OCI-LY3 (cell line): ENCODE results near the gene CECR2.

Experiments
- H2AFZ ChIP-seq: fragments of 200-600, 300-600 bp; shearing (Covaris generic); 2 replicates; pipeline ENCODE4 v1.6.0; 2014; ENCODE audit warnings: antibody characterized with exemption, low read depth, low read length
- H3K27ac ChIP-seq: fragments of 200-600, 300-600 bp; sonication (generic); 2 replicates; pipeline ENCODE4 v1.5.1; 2014; ENCODE audit warnings: mild to moderate bottlenecking, low read length, moderate library complexity, mixed read lengths
- H3K27me3 ChIP-seq: fragments of 200-600, 300-600 bp; sonication (generic); 2 replicates; pipeline ENCODE4 v1.6.1; 2014; ENCODE audit warnings: low read depth, low read length, mixed read lengths
- H3K36me3 ChIP-seq: fragments of 200-600, 300-600 bp; sonication (generic); replicated peaks from 2 replicates; pipeline ENCODE3; 2014; ENCODE audit warnings: low read depth, low read length, mixed read lengths
- H3K4me1 ChIP-seq: fragments of 300-600, 200-600 bp; sonication (generic); 2 replicates; pipeline ENCODE4 v1.6.1; 2014; ENCODE audit warnings: low read length, mixed read lengths
- H3K4me2 ChIP-seq: fragments of 200-600, 300-600 bp; sonication (generic); 2 replicates; pipeline ENCODE4 v1.6.1; 2014; ENCODE audit warnings: low read length, mixed read lengths
- H3K4me3 ChIP-seq: fragments of 300-600, 200-600 bp; sonication (generic); 2 replicates; pipeline ENCODE4 v1.5.1; 2014; ENCODE audit warnings: antibody characterized with exemption, mild to moderate bottlenecking, low read length, moderate library complexity
- H3K79me2 ChIP-seq: fragments of 300-600, 200-600 bp; shearing (Covaris generic); 2 replicates; pipeline ENCODE4 v1.6.1; 2014; ENCODE audit warnings: mild to moderate bottlenecking, low read length, mixed read lengths
- H3K9ac ChIP-seq: fragments of 300-600, 200-600 bp; shearing (Covaris generic); 2 replicates; pipeline ENCODE4 v1.6.0; 2014; ENCODE audit warnings: mild to moderate bottlenecking, low read length, moderate library complexity
- H3K9me3 ChIP-seq: fragments of 200-600, 300-600 bp; shearing (Covaris generic); 2 replicates; pipeline ENCODE4 v1.6.1; 2014; ENCODE audit warnings: low read length, mixed read lengths; ENCODE audit not compliant: insufficient read depth
- H4K20me1 ChIP-seq: fragments of 200-600, 300-600 bp; sonication (generic); 2 replicates; pipeline ENCODE4 v1.6.1; 2016; ENCODE audit warnings: low read length, mixed read lengths; ENCODE audit not compliant: insufficient read depth
- EZH2phosphoT487 ChIP-seq: fragments of 200-600 bp; shearing (Covaris generic); IDR thresholded peaks from 2 replicates; pipeline ENCODE4 v1.6.1; 2018; ENCODE audit warnings: antibody characterized with exemption, mixed run types, low read depth
- TF ChIP-seq, protein P1 (sequence below): fragments of 200-600, 300-600 bp; sonication (generic); IDR thresholded peaks from 2 replicates; pipeline ENCODE4 v1.5.1; 2014; ENCODE audit warnings: antibody characterized with exemption, low read length, low read depth

CECR2 gene

DNA sequence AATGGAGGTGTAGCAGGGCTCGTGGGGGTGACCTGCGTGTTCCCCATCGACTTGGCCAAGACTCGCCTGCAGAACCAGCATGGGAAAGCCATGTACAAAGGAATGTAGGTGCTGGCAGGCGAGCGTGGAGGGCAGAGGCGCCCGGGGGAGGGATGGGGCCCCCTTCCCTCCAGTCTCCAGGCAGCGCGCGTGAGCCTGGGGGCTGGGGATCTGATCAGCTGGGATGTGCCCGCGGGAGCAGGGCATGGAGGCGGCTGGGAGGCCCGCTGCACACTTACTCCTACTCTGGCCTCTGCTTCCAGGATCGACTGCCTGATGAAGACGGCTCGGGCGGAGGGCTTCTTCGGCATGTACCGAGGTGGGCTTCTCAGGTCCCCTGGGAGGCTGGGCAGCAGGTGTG lies 211.8 kb downstream of the CECR2 start:
- Histone ChIP-seq H3K9me3 (no peaks in the 10 kb centered on the region), H3K79me2 (no peaks in the 10 kb centered on the region), H3K4me2 (no peak overlapping the region), H3K9ac (no peak overlapping the region), H2AFZ (no peak overlapping the region), H3K36me3 (no peaks in the 10 kb centered on the region), H4K20me1 (no peaks in the 10 kb centered on the region), H3K4me3 (no peak overlapping the region), H3K4me1 (no peaks in the 10 kb centered on the region), H3K27ac (no peak overlapping the region), H3K27me3 (no peaks in the 10 kb centered on the region)
- TF ChIP-seq, protein P1, sequence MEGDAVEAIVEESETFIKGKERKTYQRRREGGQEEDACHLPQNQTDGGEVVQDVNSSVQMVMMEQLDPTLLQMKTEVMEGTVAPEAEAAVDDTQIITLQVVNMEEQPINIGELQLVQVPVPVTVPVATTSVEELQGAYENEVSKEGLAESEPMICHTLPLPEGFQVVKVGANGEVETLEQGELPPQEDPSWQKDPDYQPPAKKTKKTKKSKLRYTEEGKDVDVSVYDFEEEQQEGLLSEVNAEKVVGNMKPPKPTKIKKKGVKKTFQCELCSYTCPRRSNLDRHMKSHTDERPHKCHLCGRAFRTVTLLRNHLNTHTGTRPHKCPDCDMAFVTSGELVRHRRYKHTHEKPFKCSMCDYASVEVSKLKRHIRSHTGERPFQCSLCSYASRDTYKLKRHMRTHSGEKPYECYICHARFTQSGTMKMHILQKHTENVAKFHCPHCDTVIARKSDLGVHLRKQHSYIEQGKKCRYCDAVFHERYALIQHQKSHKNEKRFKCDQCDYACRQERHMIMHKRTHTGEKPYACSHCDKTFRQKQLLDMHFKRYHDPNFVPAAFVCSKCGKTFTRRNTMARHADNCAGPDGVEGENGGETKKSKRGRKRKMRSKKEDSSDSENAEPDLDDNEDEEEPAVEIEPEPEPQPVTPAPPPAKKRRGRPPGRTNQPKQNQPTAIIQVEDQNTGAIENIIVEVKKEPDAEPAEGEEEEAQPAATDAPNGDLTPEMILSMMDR = no peak
- no peak for TF ChIP-seq EZH2phosphoT487

DNA sequence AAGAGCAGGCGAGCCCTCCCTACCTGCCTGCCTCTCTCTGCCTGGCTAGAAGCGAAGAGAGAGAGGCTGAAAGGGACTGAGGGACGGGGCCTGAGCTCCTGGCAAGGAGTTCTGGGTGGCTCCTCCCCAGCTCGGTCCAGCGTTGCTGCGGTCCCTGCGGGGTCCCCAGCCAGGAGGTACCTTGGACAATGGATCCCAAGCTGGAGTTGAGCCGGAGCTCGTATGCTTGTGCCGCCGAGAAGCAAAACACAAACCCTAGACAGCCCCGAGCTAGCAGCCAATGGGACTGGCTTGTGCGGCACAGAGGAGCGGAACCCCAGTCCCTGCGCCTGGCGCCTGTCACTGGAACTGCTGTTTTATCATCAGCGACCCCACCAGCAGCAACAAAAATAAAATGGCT lies 212.4 kb downstream of the CECR2 start:
- Histone ChIP-seq H3K27me3 (no peaks in the 10 kb centered on the region), H3K4me1 (no peaks in the 10 kb centered on the region), H3K27ac (no peak overlapping the region), H3K4me3 (no peak overlapping the region), H3K79me2 (no peaks in the 10 kb centered on the region), H3K9me3 (no peaks in the 10 kb centered on the region), H3K36me3 (no peaks in the 10 kb centered on the region), H4K20me1 (no peaks in the 10 kb centered on the region), H3K4me2 (no peak overlapping the region), H2AFZ (no peak overlapping the region), H3K9ac (no peak overlapping the region)
- TF ChIP-seq, protein P1 = no peak
- no peak for TF ChIP-seq EZH2phosphoT487

DNA sequence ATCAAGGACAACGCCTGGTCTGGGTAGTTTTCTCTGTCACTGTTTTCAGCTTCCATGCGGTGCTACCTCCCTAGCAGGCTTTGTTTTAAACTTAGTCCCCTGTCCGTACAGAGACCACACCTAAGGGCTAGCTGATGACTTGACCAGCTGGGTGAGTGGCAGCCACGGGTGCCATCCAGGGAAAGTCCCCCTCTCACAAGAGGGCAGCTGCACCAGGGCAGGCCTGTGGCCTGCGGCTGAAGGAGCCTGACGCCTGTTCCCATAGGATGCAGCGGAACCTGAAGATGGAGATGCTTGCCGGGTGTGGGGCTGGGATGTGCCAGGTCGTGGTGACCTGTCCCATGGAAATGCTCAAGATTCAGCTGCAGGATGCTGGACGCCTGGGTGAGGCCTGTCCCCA lies 213.9 kb downstream of the CECR2 start:
- Histone ChIP-seq H3K4me3 (no peak overlapping the region), H3K4me1 (no peaks in the 10 kb centered on the region), H2AFZ (no peak overlapping the region), H3K9ac (no peak overlapping the region), H3K27me3 (no peaks in the 10 kb centered on the region), H3K79me2 (no peaks in the 10 kb centered on the region), H3K27ac (no peak overlapping the region), H3K9me3 (no peaks in the 10 kb centered on the region), H3K36me3 (no peaks in the 10 kb centered on the region), H3K4me2 (no peak overlapping the region), H4K20me1 (no peaks in the 10 kb centered on the region)
- TF ChIP-seq, protein P1 = no peak
- TF ChIP-seq EZH2phosphoT487 = no peak

DNA sequence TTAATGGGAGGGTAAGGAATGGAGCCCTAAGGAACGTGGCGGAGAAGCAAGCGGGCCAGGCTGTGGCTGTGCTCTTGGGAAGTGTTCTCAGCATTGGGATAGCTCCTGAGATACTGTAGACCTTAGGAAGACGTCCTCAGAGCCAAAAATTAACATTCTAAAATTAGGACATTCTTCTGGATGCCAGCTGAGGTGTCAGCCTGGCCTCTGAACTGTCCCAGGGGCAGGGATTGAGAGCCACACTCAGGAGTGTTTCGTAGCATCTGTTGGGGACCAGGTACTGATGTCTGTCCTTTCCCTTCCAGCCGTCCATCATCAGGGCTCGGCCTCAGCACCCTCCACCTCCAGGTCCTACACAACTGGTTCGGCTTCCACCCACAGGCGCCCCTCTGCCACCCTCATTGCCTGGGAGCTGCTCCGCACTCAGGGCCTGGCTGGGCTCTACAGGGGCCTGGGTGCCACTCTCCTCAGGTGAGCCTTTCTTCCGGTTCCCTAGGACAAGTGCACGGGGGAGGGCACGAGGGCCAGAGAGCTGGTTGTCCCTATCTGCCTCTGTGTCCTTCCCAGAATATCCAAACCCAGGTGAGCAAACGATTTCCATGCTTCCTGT lies 217.7 kb downstream of the CECR2 start:
- TF ChIP-seq, protein P1 = no peak
- TF ChIP-seq EZH2phosphoT487 = no peak
- no peak overlapping the region for H3K4me3 ChIP-seq
- H3K4me2 ChIP-seq = no peak overlapping the region
- no peak overlapping the region for H3K9ac ChIP-seq
- no peak overlapping the region for H3K27ac ChIP-seq
- H2AFZ ChIP-seq = no peak overlapping the region
- H3K79me2 ChIP-seq = no peaks in the 10 kb centered on the region
- H4K20me1 ChIP-seq = 0 out of 2 replicates have a peak, but pooled peaks cover 5% of the 10 kb centered on the region
- peaks cover 20% of the 10 kb centered on the region for H3K36me3 ChIP-seq
- no peaks in the 10 kb centered on the region for H3K9me3 ChIP-seq
- no peaks in the 10 kb centered on the region for H3K4me1 ChIP-seq
- no peaks in the 10 kb centered on the region for H3K27me3 ChIP-seq
